ENCODE data around the gene DYNC1LI2. TPM values are rescaled to one million over a fixed set of nuclear protein-coding genes. Genes with fewer than 3 reads are reported as not detected.

DYNC1LI2 gene
- total and polyA plus RNA-seq, 10 of the 15 experiments (the other 5 are each of a cell fraction or from before 2014, with no cell fraction given), result 6.0 to 46.5 (median 33.7) TPM

DNA sequence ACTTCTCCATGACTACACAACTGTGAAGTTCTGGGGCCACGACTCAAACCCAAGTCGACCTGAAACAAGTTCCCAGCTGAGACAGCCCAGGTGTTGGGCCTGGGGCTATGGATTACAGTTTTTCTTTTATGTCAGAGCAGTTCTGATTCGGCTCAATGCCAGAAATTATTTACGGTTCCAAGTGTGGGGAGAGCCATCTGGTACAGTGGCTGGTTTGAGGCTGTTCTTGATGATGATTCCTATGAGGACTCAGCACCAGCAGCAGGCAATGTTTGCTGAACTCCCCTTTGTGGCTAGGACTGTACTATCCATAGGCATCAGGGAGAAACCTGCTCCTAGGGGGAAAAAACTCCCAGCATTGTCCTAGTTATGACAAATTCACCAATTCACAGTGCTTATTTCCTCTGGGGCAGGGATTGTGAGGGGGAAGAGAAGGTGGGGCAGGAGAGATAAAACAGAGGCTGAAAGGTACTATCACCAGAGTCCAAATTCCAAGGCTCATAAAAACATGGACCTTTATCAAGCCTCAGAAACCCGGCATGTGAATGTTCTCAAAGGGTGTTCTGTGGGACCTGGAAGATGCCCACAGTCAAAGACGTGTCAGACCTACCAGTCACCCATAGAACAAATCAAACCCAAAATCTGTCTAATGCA is 36.6 kb downstream of the DYNC1LI2 start:
- TF ChIP-seq CEBPZ (IDR thresholded peaks at IDR 0.05; ENCODE audit: low read depth, low read length), result no peak
- TF ChIP-seq ZNF384 (IDR thresholded peaks at IDR 0.05; ENCODE audit: borderline replicate concordance, low read depth, low read length), result no peak
- TF ChIP-seq ZZZ3 (IDR thresholded peaks at IDR 0.05; ENCODE audit: control insufficient read depth, insufficient read length, low read depth), result no peak
- TF ChIP-seq ZBED1 (IDR thresholded peaks at IDR 0.05; ENCODE audit: borderline replicate concordance), result no peak
- TF ChIP-seq ZNF24 (IDR thresholded peaks at IDR 0.05), result no peak
- TF ChIP-seq JUND (IDR thresholded peaks at IDR 0.05; ENCODE audit: low read depth, low read length), result no peak
- TF ChIP-seq, protein P1, sequence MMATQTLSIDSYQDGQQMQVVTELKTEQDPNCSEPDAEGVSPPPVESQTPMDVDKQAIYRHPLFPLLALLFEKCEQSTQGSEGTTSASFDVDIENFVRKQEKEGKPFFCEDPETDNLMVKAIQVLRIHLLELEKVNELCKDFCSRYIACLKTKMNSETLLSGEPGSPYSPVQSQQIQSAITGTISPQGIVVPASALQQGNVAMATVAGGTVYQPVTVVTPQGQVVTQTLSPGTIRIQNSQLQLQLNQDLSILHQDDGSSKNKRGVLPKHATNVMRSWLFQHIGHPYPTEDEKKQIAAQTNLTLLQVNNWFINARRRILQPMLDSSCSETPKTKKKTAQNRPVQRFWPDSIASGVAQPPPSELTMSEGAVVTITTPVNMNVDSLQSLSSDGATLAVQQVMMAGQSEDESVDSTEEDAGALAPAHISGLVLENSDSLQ (IDR thresholded peaks at IDR 0.05), result no peak
- no peak for TF ChIP-seq ATF7 (IDR thresholded peaks at IDR 0.05; ENCODE audit: low read depth)
- TF ChIP-seq NFXL1 (IDR thresholded peaks at IDR 0.05; ENCODE audit: borderline replicate concordance), result no peak
- Histone ChIP-seq H3K9ac (ENCODE audit: control insufficient read depth, insufficient read depth, low read length) (no peak overlapping the region), H3K4me1 (ENCODE audit: control insufficient read depth, insufficient read depth, low read length) (no peaks in the 10 kb centered on the region), H4K20me1 (ENCODE audit: control insufficient read depth, insufficient read depth) (0 out of 2 replicates have a peak, but pooled peaks cover 2% of the 10 kb centered on the region), H3K79me2 (ENCODE audit: control insufficient read depth, insufficient read depth, low read length) (no peaks in the 10 kb centered on the region), H3K36me3 (ENCODE audit: control insufficient read depth in 2 of 2, insufficient read depth in 2 of 2, low read length in 1 of 2) (no peaks in the 10 kb centered on the region; a peak in 2 of 4 replicates), H2AFZ (ENCODE audit: control insufficient read depth, low read depth, low read length) (no peak overlapping the region), H3K4me3 (no peak overlapping the region), H3K27ac (ENCODE audit: control insufficient read depth, insufficient read depth) (no peak overlapping the region), H3K27me3 (replicated peaks in 1 of 2; ENCODE audit: control insufficient read depth in 2 of 2, insufficient read depth in 2 of 2, low read length in 1 of 2) (no peaks in the 10 kb centered on the region), H3K9me3 (replicated peaks; ENCODE audit: control insufficient read depth, insufficient read depth, low read length) (no peaks in the 10 kb centered on the region; the same call in 2 of the 3 replicates), H3K4me2 (ENCODE audit: control insufficient read depth, insufficient read depth) (no peak overlapping the region)
- ChIA-PET RAD21 (ENCODE audit: unreplicated experiment) (no interaction called here), POLR2A (no interaction called here), SMC1A (ENCODE audit: uncharacterized antibody, unreplicated experiment) (no interaction called here), CTCF (interaction anchor here (1.3 to 1.4 kb wide), 2 partner anchors 12 to 309 kb away, joined by 3 to 4 read pairs; no protein-coding TSS in a partner anchor)
- in situ Hi-C loops (cut with MboI) (no loop called here), intact Hi-C loops (cut with micrococcal nuclease; ENCODE audit: unreplicated experiment) (no loop called here)
- ATAC-seq (no peak), FAIRE-seq (no peak), DNase-seq (ENCODE audit: low read depth, low spot score) (no peak)
- 70% methylated on average over 6 of the region's 6 CpGs for WGBS (ENCODE audit: insufficient coverage, insufficient replicate concordance, low lambda C conversion rate, missing lambda C conversion rate)
- BruUV-seq (replicated peaks), result no TSS peak
